Measurements from ENCODE around the gene TRIM44.
"Not testable (repeated sequence)": the region's sequence is repeated elsewhere in the genome, so short reads cannot be mapped to it uniquely, and the experiment has no call there.

TRIM44 gene

GRCh38 chr11:35815556-35816315 lies 153.2 kb downstream of the TRIM44 start:
- H3K9ac ChIP-seq (ENCODE audit: low read depth, low read length) = no peak overlapping the region
- H3K36me3 ChIP-seq (ENCODE audit: insufficient read depth, low read length) = no peaks in the 10 kb centered on the region
- no peaks in the 10 kb centered on the region for H3K4me1 ChIP-seq (ENCODE audit: insufficient read depth, low read length)
- no peaks in the 10 kb centered on the region for H3K9me3 ChIP-seq (ENCODE audit: control insufficient read depth, insufficient read depth, low read length)

GRCh38 chr11:35820614-35821013 lies 158.0 kb downstream of the TRIM44 start:
- H3K4me1 ChIP-seq (ENCODE audit: insufficient read depth, low read length) = no peaks in the 10 kb centered on the region; the same call in 1 of the 2 replicates
- no peaks in the 10 kb centered on the region for H3K36me3 ChIP-seq (ENCODE audit: insufficient read depth, low read length)
- H3K9me3 ChIP-seq (ENCODE audit: control insufficient read depth, insufficient read depth, low read length) = no peaks in the 10 kb centered on the region
- no peak overlapping the region for H3K9ac ChIP-seq (ENCODE audit: low read depth, low read length)

- no peak overlapping the region for H3K9ac ChIP-seq (ENCODE audit: low read depth, low read length)
- no peaks in the 10 kb centered on the region for H3K9me3 ChIP-seq (ENCODE audit: control insufficient read depth, insufficient read depth, low read length)
- no peaks in the 10 kb centered on the region; the same call in 1 of the 2 replicates for H3K4me1 ChIP-seq (ENCODE audit: insufficient read depth, low read length)
- no peaks in the 10 kb centered on the region for H3K36me3 ChIP-seq (ENCODE audit: insufficient read depth, low read length)
Measured at GRCh38 chr11:35822815-35823495, 160.4 kb downstream of the TRIM44 start.

GRCh38 chr11:35823742-35824298 lies 161.2 kb downstream of the TRIM44 start:
- Histone ChIP-seq H3K4me1 (ENCODE audit: insufficient read depth, low read length) (no peaks in the 10 kb centered on the region; the same call in 1 of the 2 replicates), H3K36me3 (ENCODE audit: insufficient read depth, low read length) (no peaks in the 10 kb centered on the region), H3K9ac (ENCODE audit: low read depth, low read length) (no peak overlapping the region), H3K9me3 (ENCODE audit: control insufficient read depth, insufficient read depth, low read length) (no peaks in the 10 kb centered on the region)

- Histone ChIP-seq H3K36me3 (ENCODE audit: insufficient read depth, low read length) (no peaks in the 10 kb centered on the region), H3K4me1 (ENCODE audit: insufficient read depth, low read length) (no peaks in the 10 kb centered on the region; the same call in 1 of the 2 replicates), H3K9me3 (ENCODE audit: control insufficient read depth, insufficient read depth, low read length) (no peaks in the 10 kb centered on the region), H3K9ac (ENCODE audit: low read depth, low read length) (no peak overlapping the region)
Measured at GRCh38 chr11:35825386-35825785, 162.8 kb downstream of the TRIM44 start.

GRCh38 chr11:35826006-35826405 lies 163.4 kb downstream of the TRIM44 start:
- H3K4me1 ChIP-seq (ENCODE audit: insufficient read depth, low read length) = no peaks in the 10 kb centered on the region; the same call in 1 of the 2 replicates
- H3K36me3 ChIP-seq (ENCODE audit: insufficient read depth, low read length) = no peaks in the 10 kb centered on the region
- no peak overlapping the region for H3K9ac ChIP-seq (ENCODE audit: low read depth, low read length)
- no peaks in the 10 kb centered on the region for H3K9me3 ChIP-seq (ENCODE audit: control insufficient read depth, insufficient read depth, low read length)

GRCh38 chr11:35826949-35827348 lies 164.4 kb downstream of the TRIM44 start:
- Histone ChIP-seq H3K36me3 (ENCODE audit: insufficient read depth, low read length) (no peaks in the 10 kb centered on the region), H3K4me1 (ENCODE audit: insufficient read depth, low read length) (no peaks in the 10 kb centered on the region; the same call in 1 of the 2 replicates), H3K9me3 (ENCODE audit: control insufficient read depth, insufficient read depth, low read length) (no peaks in the 10 kb centered on the region), H3K9ac (ENCODE audit: low read depth, low read length) (no peak overlapping the region)

GRCh38 chr11:35836205-35836604 lies 173.6 kb downstream of the TRIM44 start:
- no peaks in the 10 kb centered on the region for H3K36me3 ChIP-seq (ENCODE audit: insufficient read depth, low read length)
- H3K9ac ChIP-seq (ENCODE audit: low read depth, low read length) = no peak overlapping the region
- H3K4me1 ChIP-seq (ENCODE audit: insufficient read depth, low read length) = no peaks in the 10 kb centered on the region
- H3K9me3 ChIP-seq (ENCODE audit: control insufficient read depth, insufficient read depth, low read length) = no peaks in the 10 kb centered on the region

GRCh38 chr11:35838071-35838470 lies 175.5 kb downstream of the TRIM44 start:
- H3K4me1 ChIP-seq (ENCODE audit: insufficient read depth, low read length) = no peaks in the 10 kb centered on the region
- no peak overlapping the region for H3K9ac ChIP-seq (ENCODE audit: low read depth, low read length)
- no peaks in the 10 kb centered on the region for H3K9me3 ChIP-seq (ENCODE audit: control insufficient read depth, insufficient read depth, low read length)
- H3K36me3 ChIP-seq (ENCODE audit: insufficient read depth, low read length) = no peaks in the 10 kb centered on the region

GRCh38 chr11:35838697-35839367 lies 176.3 kb downstream of the TRIM44 start:
- not testable (repeated sequence) for H3K36me3 ChIP-seq (ENCODE audit: insufficient read depth, low read length); H3K9me3 ChIP-seq (ENCODE audit: control insufficient read depth, insufficient read depth, low read length); H3K9ac ChIP-seq (ENCODE audit: low read depth, low read length); H3K4me1 ChIP-seq (ENCODE audit: insufficient read depth, low read length)

- no peaks in the 10 kb centered on the region for H3K36me3 ChIP-seq (ENCODE audit: insufficient read depth, low read length)
- H3K4me1 ChIP-seq (ENCODE audit: insufficient read depth, low read length) = no peaks in the 10 kb centered on the region
- H3K9me3 ChIP-seq (ENCODE audit: control insufficient read depth, insufficient read depth, low read length) = no peaks in the 10 kb centered on the region
- no peak overlapping the region for H3K9ac ChIP-seq (ENCODE audit: low read depth, low read length)
Measured at GRCh38 chr11:35839368-35840161, 177.0 kb downstream of the TRIM44 start.

GRCh38 chr11:35841733-35842132 lies 179.2 kb downstream of the TRIM44 start:
- Histone ChIP-seq H3K9ac (ENCODE audit: low read depth, low read length) (no peak overlapping the region), H3K9me3 (ENCODE audit: control insufficient read depth, insufficient read depth, low read length) (no peaks in the 10 kb centered on the region), H3K36me3 (ENCODE audit: insufficient read depth, low read length) (no peaks in the 10 kb centered on the region), H3K4me1 (ENCODE audit: insufficient read depth, low read length) (no peaks in the 10 kb centered on the region)

GRCh38 chr11:35842958-35843357 lies 180.4 kb downstream of the TRIM44 start:
- Histone ChIP-seq H3K4me1 (ENCODE audit: insufficient read depth, low read length) (no peaks in the 10 kb centered on the region), H3K36me3 (ENCODE audit: insufficient read depth, low read length) (no peaks in the 10 kb centered on the region), H3K9me3 (ENCODE audit: control insufficient read depth, insufficient read depth, low read length) (no peaks in the 10 kb centered on the region), H3K9ac (ENCODE audit: low read depth, low read length) (no peak overlapping the region)

- Histone ChIP-seq H3K36me3 (ENCODE audit: insufficient read depth, low read length) (no peaks in the 10 kb centered on the region), H3K4me1 (ENCODE audit: insufficient read depth, low read length) (no peaks in the 10 kb centered on the region), H3K9me3 (ENCODE audit: control insufficient read depth, insufficient read depth, low read length) (no peaks in the 10 kb centered on the region)
Measured at GRCh38 chr11:35844579-35844978, 182.0 kb downstream of the TRIM44 start.

More at GRCh38 chr11:35844579-35844978, 182.0 kb downstream of the TRIM44 start:
- H3K9ac ChIP-seq (ENCODE audit: low read depth, low read length) = no peak overlapping the region

Data from ES-I3 (cell line).